MM.1S (cell line): ENCODE data around the gene BTRC.
"Not testable (repeated sequence)": the region's sequence is repeated elsewhere in the genome, so short reads cannot be mapped to it uniquely, and the experiment has no call there.

Experiments
- DNase-seq: peaks from one replicate; pipeline ENCODE4 v3.0.0-alpha.2; 2015
- H2AFZ ChIP-seq: fragments of 300-600 bp; sonication (generic); 2 replicates; pipeline ENCODE4 v1.6.0; 2016; ENCODE audit warnings: antibody characterized with exemption, low read length
- H3F3A ChIP-seq: fragments of 300-600 bp; sonication (generic); 2 replicates; pipeline ENCODE4 v1.6.1; 2016; ENCODE audit warnings: mild to moderate bottlenecking, antibody characterized with exemption, low read length, moderate library complexity, mixed read lengths; ENCODE audit not compliant: insufficient read depth
- H3K27ac ChIP-seq: fragments of 300-600 bp; sonication (generic); 2 replicates; pipeline ENCODE4 v1.5.1; 2016; ENCODE audit warnings: mild to moderate bottlenecking, low read length
- H3K27me3 ChIP-seq: fragments of 300-600 bp; sonication (generic); replicated peaks from 2 replicates; pipeline ENCODE4 v1.6.0; 2016; ENCODE audit warnings: low read length; ENCODE audit not compliant: insufficient read depth
- H3K36me3 ChIP-seq: fragments of 300-600 bp; sonication (generic); replicated peaks from 2 replicates; pipeline ENCODE4 v1.6.1; 2016; ENCODE audit warnings: mild to moderate bottlenecking, low read length, mixed read lengths; ENCODE audit not compliant: insufficient read depth
- H3K4me1 ChIP-seq: fragments of 300-600 bp; sonication (generic); 2 replicates; pipeline ENCODE4 v1.6.1; 2016; ENCODE audit warnings: low read length, mixed read lengths
- H3K4me2 ChIP-seq: fragments of 300-600 bp; sonication (generic); 2 replicates; pipeline ENCODE4 v1.6.0; 2016; ENCODE audit warnings: low read depth, low read length
- H3K4me3 ChIP-seq: fragments of 300-600 bp; sonication (generic); 2 replicates; pipeline ENCODE4 v1.5.1; 2016; ENCODE audit warnings: low read length, mixed read lengths
- H3K79me2 ChIP-seq: fragments of 300-600 bp; sonication (generic); 2 replicates; pipeline ENCODE4 v1.6.1; 2016; ENCODE audit warnings: mixed run types, low read length, mixed read lengths
- H3K9ac ChIP-seq: fragments of 300-600 bp; sonication (generic); 2 replicates; pipeline ENCODE4 v1.6.1; 2016; ENCODE audit warnings: low read length, mixed read lengths
- H3K9me2 ChIP-seq: fragments of 300-600 bp; sonication (generic); replicated peaks from 2 replicates; pipeline ENCODE4 v1.6.1; 2016; ENCODE audit warnings: mild to moderate bottlenecking, low read length, mixed read lengths; ENCODE audit not compliant: insufficient read depth
- H3K9me3 ChIP-seq: fragments of 300-600 bp; sonication (generic); replicated peaks from 2 replicates; pipeline ENCODE4 v1.6.1; 2016; ENCODE audit warnings: mild to moderate bottlenecking, low read length, mixed read lengths; ENCODE audit not compliant: insufficient read depth
- H4K20me1 ChIP-seq: fragments of 300-600 bp; sonication (generic); 2 replicates; pipeline ENCODE4 v1.6.1; 2016; ENCODE audit warnings: mild to moderate bottlenecking, low read length, moderate library complexity, mixed read lengths; ENCODE audit not compliant: insufficient read depth
- EZH2 ChIP-seq: fragments of 300-600 bp; sonication (generic); optimal IDR thresholded peaks from 2 replicates; pipeline ENCODE3; 2017; ENCODE audit warnings: low read depth, mild to moderate bottlenecking, antibody characterized with exemption, low read length, mixed read lengths
- EZH2phosphoT487 ChIP-seq: fragments of 300-600 bp; sonication (generic); IDR thresholded peaks from 2 replicates; pipeline ENCODE4 v1.6.1; 2018; ENCODE audit warnings: antibody characterized with exemption, low read length
- TF ChIP-seq, protein P1 (sequence below): fragments of 300-600 bp; sonication (generic); IDR thresholded peaks from 2 replicates; pipeline ENCODE4 v1.5.1; 2016; ENCODE audit warnings: antibody characterized with exemption, low read length, mixed read lengths

The BTRC gene

DNA sequence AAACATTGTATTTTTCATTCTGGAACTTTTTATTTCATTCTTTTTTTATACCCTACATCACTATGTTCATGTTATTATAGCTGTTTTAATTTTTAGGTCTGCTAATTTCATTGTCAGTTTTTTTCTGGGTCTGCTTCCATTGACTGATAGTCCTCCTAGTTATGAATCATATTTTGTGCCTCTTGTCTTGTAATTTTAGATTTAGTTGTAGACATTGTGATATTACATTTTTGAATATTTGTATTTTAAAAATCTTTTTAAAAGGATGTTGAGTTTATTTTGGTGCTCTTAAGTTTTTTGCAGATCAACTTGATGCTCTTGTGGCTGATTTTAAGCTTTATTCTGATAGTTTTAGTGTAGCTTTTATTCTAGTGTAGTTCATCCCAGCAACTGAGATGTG, 57.6 kb downstream of the BTRC start:
- Histone ChIP-seq H3K27me3 (no peaks in the 10 kb centered on the region), H3K36me3 (no peaks in the 10 kb centered on the region), H4K20me1 (no peaks in the 10 kb centered on the region), H3K27ac (no peak overlapping the region), H3K4me2 (no peak overlapping the region), H3K4me3 (no peak overlapping the region), H3K79me2 (no peaks in the 10 kb centered on the region), H3K9ac (no peak overlapping the region), H2AFZ (no peak overlapping the region), H3F3A (no peaks in the 10 kb centered on the region), H3K9me3 (no peaks in the 10 kb centered on the region), H3K4me1 (no peaks in the 10 kb centered on the region), H3K9me2 (no peaks in the 10 kb centered on the region)
- TF ChIP-seq, protein P1, sequence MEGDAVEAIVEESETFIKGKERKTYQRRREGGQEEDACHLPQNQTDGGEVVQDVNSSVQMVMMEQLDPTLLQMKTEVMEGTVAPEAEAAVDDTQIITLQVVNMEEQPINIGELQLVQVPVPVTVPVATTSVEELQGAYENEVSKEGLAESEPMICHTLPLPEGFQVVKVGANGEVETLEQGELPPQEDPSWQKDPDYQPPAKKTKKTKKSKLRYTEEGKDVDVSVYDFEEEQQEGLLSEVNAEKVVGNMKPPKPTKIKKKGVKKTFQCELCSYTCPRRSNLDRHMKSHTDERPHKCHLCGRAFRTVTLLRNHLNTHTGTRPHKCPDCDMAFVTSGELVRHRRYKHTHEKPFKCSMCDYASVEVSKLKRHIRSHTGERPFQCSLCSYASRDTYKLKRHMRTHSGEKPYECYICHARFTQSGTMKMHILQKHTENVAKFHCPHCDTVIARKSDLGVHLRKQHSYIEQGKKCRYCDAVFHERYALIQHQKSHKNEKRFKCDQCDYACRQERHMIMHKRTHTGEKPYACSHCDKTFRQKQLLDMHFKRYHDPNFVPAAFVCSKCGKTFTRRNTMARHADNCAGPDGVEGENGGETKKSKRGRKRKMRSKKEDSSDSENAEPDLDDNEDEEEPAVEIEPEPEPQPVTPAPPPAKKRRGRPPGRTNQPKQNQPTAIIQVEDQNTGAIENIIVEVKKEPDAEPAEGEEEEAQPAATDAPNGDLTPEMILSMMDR = no peak
- TF ChIP-seq EZH2 (no peak), EZH2phosphoT487 (no peak)
- DNase-seq = no peak

DNA sequence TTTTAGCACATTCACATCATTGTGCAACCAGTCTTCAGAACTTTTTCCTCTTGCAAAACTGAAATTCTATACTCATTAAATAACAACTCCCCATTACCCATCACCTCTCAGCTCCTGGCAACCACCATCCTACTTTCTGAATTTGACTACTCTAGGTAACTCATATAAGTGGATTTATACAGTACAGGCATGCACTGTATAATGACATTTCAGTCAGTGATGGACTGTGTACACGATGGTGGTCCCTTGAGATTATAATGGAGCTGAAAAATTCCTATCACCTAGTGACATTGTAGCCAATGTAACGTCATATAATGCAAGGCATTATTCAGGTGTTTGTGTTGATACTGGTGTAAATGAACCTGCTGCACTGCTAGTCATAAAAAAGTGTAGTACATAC, 60.1 kb downstream of the BTRC start:
- Histone ChIP-seq H3K27me3 (no peaks in the 10 kb centered on the region), H3K4me2 (no peak overlapping the region), H3K79me2 (no peaks in the 10 kb centered on the region), H3K27ac (no peak overlapping the region), H4K20me1 (no peaks in the 10 kb centered on the region), H3F3A (no peaks in the 10 kb centered on the region), H3K36me3 (no peaks in the 10 kb centered on the region), H3K9me3 (no peaks in the 10 kb centered on the region), H3K9ac (no peak overlapping the region), H3K4me3 (no peak overlapping the region), H2AFZ (no peak overlapping the region), H3K9me2 (no peaks in the 10 kb centered on the region), H3K4me1 (no peaks in the 10 kb centered on the region)
- TF ChIP-seq EZH2phosphoT487 (no peak), EZH2 (no peak)
- TF ChIP-seq, protein P1 = no peak
- DNase-seq = no peak

DNA sequence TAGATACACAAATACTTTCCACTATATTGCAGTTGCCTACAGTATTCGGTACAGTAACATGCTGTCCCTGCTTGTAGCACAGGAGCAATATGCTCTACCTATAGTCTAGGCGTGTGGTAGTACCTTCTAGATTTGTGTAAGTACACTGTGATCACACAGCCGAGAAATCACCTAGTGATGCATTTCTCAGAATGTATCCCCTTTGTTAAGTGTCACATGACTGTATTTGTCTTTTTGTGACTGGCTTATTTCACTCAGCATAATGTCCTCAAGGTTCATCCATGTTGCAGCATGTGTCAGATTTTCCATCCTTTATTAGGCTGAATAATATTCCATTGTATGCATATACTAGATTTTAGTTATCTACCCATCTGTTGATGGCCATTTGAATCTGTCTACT, 61.9 kb downstream of the BTRC start:
- TF ChIP-seq EZH2phosphoT487 (no peak), EZH2 (no peak)
- TF ChIP-seq, protein P1 = no peak
- H3K4me1 ChIP-seq = no peaks in the 10 kb centered on the region

DNA sequence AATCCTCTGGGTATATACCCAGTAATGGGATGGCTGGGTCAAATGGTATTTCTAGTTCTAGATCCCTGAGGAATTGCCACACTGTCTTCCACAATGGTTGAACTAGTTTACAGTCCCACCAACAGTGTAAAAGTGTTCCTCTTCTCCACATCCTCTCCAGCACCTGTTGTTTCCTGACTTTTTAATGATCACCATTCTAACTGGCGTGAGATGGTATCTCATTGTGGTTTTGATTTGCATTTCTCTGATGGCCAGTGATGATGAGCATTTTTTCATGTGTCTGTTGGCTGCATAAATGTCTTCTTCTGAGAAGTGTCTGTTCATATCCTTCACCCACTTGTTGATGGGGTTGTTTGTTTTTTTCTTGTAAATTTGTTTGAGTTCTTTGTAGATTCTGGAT, 68.0 kb downstream of the BTRC start:
- H2AFZ ChIP-seq, DNase-seq, H3K79me2 ChIP-seq, H3K9me3 ChIP-seq, H3K36me3 ChIP-seq, H3K4me1 ChIP-seq, H3K4me3 ChIP-seq, H3K9me2 ChIP-seq, H3K4me2 ChIP-seq, H3K27ac ChIP-seq, H3K9ac ChIP-seq, H3F3A ChIP-seq, H3K27me3 ChIP-seq, H4K20me1 ChIP-seq: not testable (repeated sequence)

More for the DNA sequence above, 61.9 kb downstream of the BTRC start:
- no peaks in the 10 kb centered on the region for H3K36me3 ChIP-seq
- H3K79me2 ChIP-seq = no peaks in the 10 kb centered on the region
- H3K27me3 ChIP-seq = no peaks in the 10 kb centered on the region
- H3F3A ChIP-seq = no peaks in the 10 kb centered on the region
- H3K9me3 ChIP-seq = no peaks in the 10 kb centered on the region
- no peaks in the 10 kb centered on the region for H4K20me1 ChIP-seq
- H3K9me2 ChIP-seq = no peaks in the 10 kb centered on the region
- no peak overlapping the region for H3K4me2 ChIP-seq
- H3K27ac ChIP-seq = no peak overlapping the region
- no peak overlapping the region for H3K9ac ChIP-seq
- no peak overlapping the region for H3K4me3 ChIP-seq
- DNase-seq = no peak
- no peak overlapping the region for H2AFZ ChIP-seq
